ENCODE measurements around the gene HOXB4.

DNA sequence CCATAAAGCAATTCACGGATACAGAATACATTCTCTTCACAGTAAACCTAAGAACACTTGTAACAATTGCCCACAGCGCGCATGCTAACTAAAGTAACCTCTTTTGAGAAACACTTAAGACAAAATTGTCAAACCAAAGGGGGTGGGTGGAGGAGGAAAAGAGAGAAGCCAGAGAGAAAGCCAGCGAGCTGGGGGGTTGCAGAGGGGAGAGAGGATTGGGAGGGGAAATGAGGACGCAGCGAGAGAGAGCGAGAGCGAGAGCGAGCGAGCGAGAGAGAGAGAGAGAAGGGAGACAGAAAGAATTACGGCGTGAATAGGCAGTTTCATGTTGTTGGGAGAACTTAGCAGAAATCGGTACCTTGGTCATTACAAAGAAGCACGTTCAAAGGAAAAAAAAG, 34.3 kb upstream of the HOXB4 start:
- no peak for TF ChIP-seq POLR2A (IDR thresholded peaks at IDR 0.05)
- TF ChIP-seq, protein P1, sequence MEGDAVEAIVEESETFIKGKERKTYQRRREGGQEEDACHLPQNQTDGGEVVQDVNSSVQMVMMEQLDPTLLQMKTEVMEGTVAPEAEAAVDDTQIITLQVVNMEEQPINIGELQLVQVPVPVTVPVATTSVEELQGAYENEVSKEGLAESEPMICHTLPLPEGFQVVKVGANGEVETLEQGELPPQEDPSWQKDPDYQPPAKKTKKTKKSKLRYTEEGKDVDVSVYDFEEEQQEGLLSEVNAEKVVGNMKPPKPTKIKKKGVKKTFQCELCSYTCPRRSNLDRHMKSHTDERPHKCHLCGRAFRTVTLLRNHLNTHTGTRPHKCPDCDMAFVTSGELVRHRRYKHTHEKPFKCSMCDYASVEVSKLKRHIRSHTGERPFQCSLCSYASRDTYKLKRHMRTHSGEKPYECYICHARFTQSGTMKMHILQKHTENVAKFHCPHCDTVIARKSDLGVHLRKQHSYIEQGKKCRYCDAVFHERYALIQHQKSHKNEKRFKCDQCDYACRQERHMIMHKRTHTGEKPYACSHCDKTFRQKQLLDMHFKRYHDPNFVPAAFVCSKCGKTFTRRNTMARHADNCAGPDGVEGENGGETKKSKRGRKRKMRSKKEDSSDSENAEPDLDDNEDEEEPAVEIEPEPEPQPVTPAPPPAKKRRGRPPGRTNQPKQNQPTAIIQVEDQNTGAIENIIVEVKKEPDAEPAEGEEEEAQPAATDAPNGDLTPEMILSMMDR (IDR thresholded peaks at IDR 0.05), result no peak

All from Peyer's patch (tissue), 4 donors.